Effector CD4-positive, alpha-beta T cell (primary cell): ENCODE results near the gene GGTLC1.

ENCODE experiments used
- DNase-seq: peaks from one replicate; pipeline ENCODE4 v3.0.0-alpha.2; 2020

GGTLC1 gene

GRCh38 chr20:23963941-23964340 is 24.6 kb downstream of the GGTLC1 start:
- no peak for DNase-seq

GRCh38 chr20:23962272-23962671 is 26.3 kb downstream of the GGTLC1 start:
- DNase-seq = no peak

GRCh38 chr20:23959054-23959453 is 29.5 kb downstream of the GGTLC1 start:
- no peak for DNase-seq

- DNase-seq = no peak
Observed at GRCh38 chr20:23955896-23956295, 32.7 kb downstream of the GGTLC1 start.

GRCh38 chr20:23954008-23954745 is 34.4 kb downstream of the GGTLC1 start:
- DNase-seq = no peak

GRCh38 chr20:23946206-23946605 is 42.4 kb downstream of the GGTLC1 start:
- DNase-seq = no peak

- no peak for DNase-seq
Observed at GRCh38 chr20:23943304-23943703, 45.3 kb downstream of the GGTLC1 start.

GRCh38 chr20:23939641-23940040 is 48.9 kb downstream of the GGTLC1 start:
- no peak for DNase-seq

GRCh38 chr20:23939063-23939462 is 49.5 kb downstream of the GGTLC1 start:
- DNase-seq = no peak

- DNase-seq = no peak
Observed at GRCh38 chr20:23938118-23938438, 50.5 kb downstream of the GGTLC1 start.

- DNase-seq = peak; percentile 47
Observed at GRCh38 chr20:23937303-23938117, 51.1 kb downstream of the GGTLC1 start.
